H9 (cell line): ENCODE results near the gene ENPP7. TPM values are rescaled to one million over a fixed set of nuclear protein-coding genes. Genes with fewer than 3 reads are reported as not detected.

Source experiments
- DNase-seq: peaks from one replicate; pipeline ENCODE4 v3.0.0-alpha.2; 2017
- H2AFZ ChIP-seq: one replicate; pipeline ENCODE4 v1.6.1; 2013; ENCODE audit warnings: mild to moderate bottlenecking, low read length, control low read depth, moderate library complexity
- H2AK5ac ChIP-seq: 2 replicates; pipeline ENCODE4 v1.6.1; 2013; ENCODE audit warnings: low read length, control low read depth, mixed read lengths; ENCODE audit not compliant: insufficient read length
- H2BK120ac ChIP-seq: one replicate; pipeline ENCODE4 v1.6.1; 2013; ENCODE audit warnings: low read depth, mild to moderate bottlenecking, low read length, control low read depth, inconsistent platforms; ENCODE audit not compliant: poor library complexity, severe bottlenecking
- H2BK12ac ChIP-seq: 2 replicates; pipeline ENCODE4 v1.6.1; 2013; ENCODE audit warnings: low read length, control low read depth, mixed read lengths, low read depth; ENCODE audit not compliant: insufficient read length
- H2BK15ac ChIP-seq: 2 replicates; pipeline ENCODE4 v1.6.1; 2013; ENCODE audit warnings: low read depth, low read length, control low read depth
- H2BK20ac ChIP-seq: one replicate; pipeline ENCODE4 v1.6.1; 2013; ENCODE audit warnings: low read depth, mild to moderate bottlenecking, low read length, control low read depth, inconsistent platforms; ENCODE audit not compliant: poor library complexity, severe bottlenecking
- H2BK5ac ChIP-seq: 2 replicates; pipeline ENCODE4 v1.6.1; 2013; ENCODE audit warnings: low read length, control low read depth, mixed read lengths; ENCODE audit not compliant: insufficient read length
- H3K14ac ChIP-seq: 2 replicates; pipeline ENCODE4 v1.6.1; 2013; ENCODE audit warnings: low read length, control low read depth; ENCODE audit not compliant: insufficient read depth
- H3K18ac ChIP-seq: 2 replicates; pipeline ENCODE4 v1.6.1; 2013; ENCODE audit warnings: low read depth, mild to moderate bottlenecking, mixed read lengths, low read length, control low read depth; ENCODE audit not compliant: insufficient read length
- H3K23ac ChIP-seq: 2 replicates; pipeline ENCODE4 v1.6.1; 2013; ENCODE audit warnings: low read length, control low read depth, mixed read lengths, low read depth; ENCODE audit not compliant: insufficient read length
- H3K23me2 ChIP-seq: 2 replicates; pipeline ENCODE4 v1.6.1; 2013; ENCODE audit warnings: low read depth, mild to moderate bottlenecking, mixed read lengths, low read length, control low read depth; ENCODE audit not compliant: insufficient read length, poor library complexity, severe bottlenecking
- H3K27ac ChIP-seq: 2 replicates; pipeline ENCODE4 v1.5.1; 2013; ENCODE audit warnings: low read length, control low read depth, mixed read lengths, low read depth; ENCODE audit not compliant: insufficient read length
- H3K27me3 ChIP-seq: 2 replicates; pipeline ENCODE4 v1.6.1; 2013; ENCODE audit warnings: low read length, control low read depth, inconsistent platforms; ENCODE audit not compliant: insufficient read depth
- H3K4ac ChIP-seq: 2 replicates; pipeline ENCODE4 v1.6.1; 2013; ENCODE audit warnings: low read depth, mild to moderate bottlenecking, control low read depth, inconsistent platforms, low read length, moderate library complexity
- H3K4me1 ChIP-seq: 2 replicates; pipeline ENCODE4 v1.6.1; 2013; ENCODE audit warnings: low read length, control low read depth, inconsistent platforms; ENCODE audit not compliant: insufficient read depth
- H3K4me2 ChIP-seq: 2 replicates; pipeline ENCODE4 v1.6.1; 2013; ENCODE audit warnings: low read length, control low read depth, mixed read lengths; ENCODE audit not compliant: insufficient read length, insufficient read depth
- H3K56ac ChIP-seq: 2 replicates; pipeline ENCODE4 v1.6.1; 2013; ENCODE audit warnings: low read depth, mild to moderate bottlenecking, mixed read lengths, low read length, control low read depth; ENCODE audit not compliant: insufficient read length
- H3K79me1 ChIP-seq: 2 replicates; pipeline ENCODE4 v1.6.1; 2013; ENCODE audit warnings: low read depth, mild to moderate bottlenecking, moderate library complexity, low read length, control low read depth, inconsistent platforms; ENCODE audit not compliant: insufficient read depth, poor library complexity, severe bottlenecking
- H3K79me2 ChIP-seq: 2 replicates; pipeline ENCODE4 v1.6.1; 2013; ENCODE audit warnings: low read length, control low read depth, inconsistent platforms; ENCODE audit not compliant: insufficient read depth
- H3K9ac ChIP-seq: 2 replicates; pipeline ENCODE4 v1.6.1; 2013; ENCODE audit warnings: low read length, control low read depth, mixed read lengths; ENCODE audit not compliant: insufficient read length; ENCODE audit errors: extremely low read depth
- H3K9me3 ChIP-seq: one replicate; pipeline ENCODE4 v1.6.1; 2013; ENCODE audit warnings: low read depth, low read length, inconsistent platforms; ENCODE audit not compliant: control insufficient read depth
- H3T11ph ChIP-seq: one replicate; pipeline ENCODE4 v1.6.1; 2013; ENCODE audit warnings: mild to moderate bottlenecking, low read length, control low read depth, inconsistent platforms
- H4K20me1 ChIP-seq: one replicate; pipeline ENCODE4 v1.6.1; 2013; ENCODE audit not compliant: control insufficient read depth, insufficient read length, insufficient read depth
- H4K5ac ChIP-seq: 2 replicates; pipeline ENCODE4 v1.6.1; 2013; ENCODE audit warnings: low read depth, mild to moderate bottlenecking, mixed read lengths, low read length, control low read depth; ENCODE audit not compliant: insufficient read length
- H4K8ac ChIP-seq: replicated peaks from 2 replicates; pipeline ENCODE4 v1.6.1; 2013; ENCODE audit warnings: low read length, control low read depth, mixed read lengths, low read depth; ENCODE audit not compliant: insufficient read length
- H4K91ac ChIP-seq: 2 replicates; pipeline ENCODE4 v1.6.1; 2013; ENCODE audit warnings: low read depth, mild to moderate bottlenecking, moderate library complexity, mixed read lengths, low read length, control low read depth; ENCODE audit not compliant: insufficient read length
- H3K27ac Mint-ChIP-seq, 3 experiments: 2 replicates in 2 of 3; 3 replicates in 1 of 3; pipeline ENCODE4 v1.8.0; 2020 to 2021; ENCODE audit warnings: mixed read lengths in 3 of 3, mild to moderate bottlenecking in 1 of 3, moderate library complexity in 1 of 3
- H3K27me3 Mint-ChIP-seq: 2 replicates; pipeline ENCODE4 v1.8.0; 2021; ENCODE audit warnings: low read depth, mild to moderate bottlenecking, moderate library complexity, mixed read lengths
- H3K36me3 Mint-ChIP-seq, 3 experiments: 2 replicates in 2 of 3; 3 replicates in 1 of 3; pipeline ENCODE4 v1.8.0; 2020 to 2021; ENCODE audit warnings: low read depth in 3 of 3, mixed read lengths in 3 of 3; ENCODE audit not compliant: insufficient read depth in 1 of 3
- H3K4me1 Mint-ChIP-seq, 2 experiments: 2 replicates each; pipeline ENCODE4 v1.8.0; 2020; ENCODE audit warnings: mixed read lengths in 2 of 2
- H3K4me3 Mint-ChIP-seq, 2 experiments: 2 replicates in 1 of 2; 3 replicates in 1 of 2; pipeline ENCODE4 v1.8.0; 2020 to 2021; ENCODE audit warnings: mild to moderate bottlenecking in 2 of 2, mixed read lengths in 2 of 2, moderate library complexity in 1 of 2
- H3K9me3 Mint-ChIP-seq, 2 experiments: 2 replicates in 1 of 2; 3 replicates in 1 of 2; pipeline ENCODE4 v1.8.0; 2020; ENCODE audit warnings: mild to moderate bottlenecking in 2 of 2, mixed read lengths in 2 of 2, moderate library complexity in 1 of 2
- WGBS: extraction: QIAGEN DNeasy Blood & Tissue Kit; methylation state at CpG from one replicate; pipeline ENCODE4 v1.1.7; 2013; ENCODE audit warnings: missing lambda C conversion rate, low lambda C conversion rate, mixed read lengths; ENCODE audit not compliant: insufficient read length; ENCODE audit errors: extremely low coverage; 5-methylcytosine and 5-hydroxymethylcytosine counted together
- total RNA-seq: library from RNA; stranded (reverse); gene quantifications from 2 replicates; pipeline ENCODE4 v1.2.1, GENCODE V29; 2021
- TF ChIP-seq, protein P1 (sequence below): fragments of 200-600 bp; sonication (generic); conservative IDR thresholded peaks from 3 replicates; pipeline ENCODE4 v1.8.0; 2021; ENCODE audit warnings: antibody characterized with exemption, mild to moderate bottlenecking

ENPP7 gene
- total RNA-seq, 1 experiment from 2014 or later: not detected

DNA sequence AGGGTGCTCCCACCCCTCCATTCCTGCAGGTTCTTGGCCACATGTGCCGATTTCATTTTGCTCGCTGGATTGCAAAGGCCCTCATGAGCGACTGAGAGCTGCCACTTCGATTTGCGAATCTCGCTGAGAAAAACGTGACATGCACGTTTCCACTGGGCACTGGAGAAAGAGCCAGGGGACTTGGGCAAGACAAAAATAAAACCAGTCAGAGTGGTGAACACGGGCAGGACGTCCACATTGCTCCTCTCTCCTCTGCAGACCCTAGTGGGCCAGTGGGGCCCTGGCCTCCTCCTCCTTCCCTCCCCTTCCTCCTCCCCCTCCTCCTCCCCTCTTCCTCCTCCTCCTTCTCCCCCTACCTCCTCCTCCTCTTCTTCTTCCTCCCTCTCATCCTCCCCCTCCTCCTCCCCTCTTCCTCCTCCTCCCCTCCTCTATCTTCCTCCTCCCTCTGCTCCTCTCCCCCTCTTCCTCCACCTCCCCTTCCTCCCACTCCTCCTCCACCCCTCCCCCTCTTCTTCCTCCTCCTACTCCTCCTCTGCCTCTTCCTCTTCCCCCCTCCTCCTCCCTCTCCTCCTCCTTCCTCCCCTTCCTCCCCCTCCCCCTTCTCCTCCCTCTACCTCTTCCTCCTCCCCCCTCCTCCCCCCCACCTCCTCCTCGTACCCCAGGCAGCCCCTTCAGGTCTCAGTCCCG lies 28.1 kb upstream of the ENPP7 start:
- H2BK20ac ChIP-seq: no peak overlapping the region
- H3K27ac ChIP-seq: no peak overlapping the region
- no peak overlapping the region for H2BK15ac ChIP-seq
- no peaks in the 10 kb centered on the region for H3K27me3 ChIP-seq
- H2BK12ac ChIP-seq: no peak overlapping the region
- H2BK120ac ChIP-seq: no peak overlapping the region
- no peaks in the 10 kb centered on the region for H4K20me1 ChIP-seq
- H4K5ac ChIP-seq: no peak overlapping the region
- no CpG with 5 or more reads among the region's 12 CpGs for WGBS
- no peaks in the 10 kb centered on the region for H3K79me1 ChIP-seq
- no peaks in the 10 kb centered on the region for H3K9me3 ChIP-seq
- no peaks in the 10 kb centered on the region; the same call in 1 of the 2 replicates for H3K27me3 Mint-ChIP-seq
- H4K8ac ChIP-seq: no peak overlapping the region
- H3K4me3 Mint-ChIP-seq: no peak overlapping the region; a peak in 1 of 5 replicates
- H3K4ac ChIP-seq: no peak overlapping the region
- H3K23ac ChIP-seq: no peak overlapping the region
- DNase-seq: no peak
- H3K79me2 ChIP-seq: no peaks in the 10 kb centered on the region
- H3K56ac ChIP-seq: no peak overlapping the region
- H3K14ac ChIP-seq: no peak overlapping the region
- H2AK5ac ChIP-seq: no peak overlapping the region
- H3T11ph ChIP-seq: no peak overlapping the region
- TF ChIP-seq, protein P1, sequence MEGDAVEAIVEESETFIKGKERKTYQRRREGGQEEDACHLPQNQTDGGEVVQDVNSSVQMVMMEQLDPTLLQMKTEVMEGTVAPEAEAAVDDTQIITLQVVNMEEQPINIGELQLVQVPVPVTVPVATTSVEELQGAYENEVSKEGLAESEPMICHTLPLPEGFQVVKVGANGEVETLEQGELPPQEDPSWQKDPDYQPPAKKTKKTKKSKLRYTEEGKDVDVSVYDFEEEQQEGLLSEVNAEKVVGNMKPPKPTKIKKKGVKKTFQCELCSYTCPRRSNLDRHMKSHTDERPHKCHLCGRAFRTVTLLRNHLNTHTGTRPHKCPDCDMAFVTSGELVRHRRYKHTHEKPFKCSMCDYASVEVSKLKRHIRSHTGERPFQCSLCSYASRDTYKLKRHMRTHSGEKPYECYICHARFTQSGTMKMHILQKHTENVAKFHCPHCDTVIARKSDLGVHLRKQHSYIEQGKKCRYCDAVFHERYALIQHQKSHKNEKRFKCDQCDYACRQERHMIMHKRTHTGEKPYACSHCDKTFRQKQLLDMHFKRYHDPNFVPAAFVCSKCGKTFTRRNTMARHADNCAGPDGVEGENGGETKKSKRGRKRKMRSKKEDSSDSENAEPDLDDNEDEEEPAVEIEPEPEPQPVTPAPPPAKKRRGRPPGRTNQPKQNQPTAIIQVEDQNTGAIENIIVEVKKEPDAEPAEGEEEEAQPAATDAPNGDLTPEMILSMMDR: no peak
- no peak overlapping the region for H3K4me2 ChIP-seq
- no peak overlapping the region for H3K18ac ChIP-seq
- H3K36me3 Mint-ChIP-seq: no peaks in the 10 kb centered on the region
- no peaks in the 10 kb centered on the region; a peak in 1 of 5 replicates for H3K9me3 Mint-ChIP-seq
- H3K4me1 ChIP-seq: peaks cover 6% of the 10 kb centered on the region; the same call in 1 of the 2 replicates
- no peak overlapping the region for H4K91ac ChIP-seq
- H2BK5ac ChIP-seq: no peak overlapping the region
- H3K27ac Mint-ChIP-seq: no peak overlapping the region
- peaks cover 5 to 36% of the 10 kb centered on the region in 2 experiments for H3K4me1 Mint-ChIP-seq
- no peak overlapping the region for H2AFZ ChIP-seq
- no peak overlapping the region for H3K9ac ChIP-seq
- H3K23me2 ChIP-seq: no peaks in the 10 kb centered on the region
